Mesenchymal stem cell (in vitro differentiated cells and primary cell): ENCODE measurements around the gene NUDT17.

ENCODE experiments used
- DNase-seq: peaks from one replicate; pipeline ENCODE4 v3.0.0-alpha.2; 2013
- H2AFZ ChIP-seq: one replicate; pipeline ENCODE4 v1.6.1; 2013; ENCODE audit warnings: low read depth, mild to moderate bottlenecking, control low read depth, inconsistent platforms, low read length, moderate library complexity
- H2AK5ac ChIP-seq: 2 replicates; pipeline ENCODE4 v1.6.1; 2013; ENCODE audit warnings: low read length, moderate library complexity, mild to moderate bottlenecking, inconsistent platforms; ENCODE audit not compliant: severe bottlenecking
- H2BK120ac ChIP-seq: one replicate; pipeline ENCODE4 v1.6.1; 2013; ENCODE audit warnings: low read depth, mild to moderate bottlenecking, inconsistent platforms, low read length, moderate library complexity
- H2BK12ac ChIP-seq, 2 experiments: one replicate each; pipeline ENCODE4 v1.6.1; 2013; ENCODE audit warnings: inconsistent platforms in 2 of 2, low read length in 2 of 2, mild to moderate bottlenecking in 2 of 2, moderate library complexity in 2 of 2, control low read depth in 1 of 2
- H2BK15ac ChIP-seq: one replicate; pipeline ENCODE4 v1.6.1; 2013; ENCODE audit warnings: mild to moderate bottlenecking, low read depth, inconsistent platforms; ENCODE audit not compliant: poor library complexity, severe bottlenecking
- H2BK5ac ChIP-seq: 2 replicates; pipeline ENCODE4 v1.6.1; 2013; ENCODE audit warnings: low read depth, mild to moderate bottlenecking, low read length, control low read depth, inconsistent platforms; ENCODE audit not compliant: poor library complexity, severe bottlenecking
- H3K14ac ChIP-seq, 2 experiments: one replicate each; pipeline ENCODE4 v1.6.1; 2013; ENCODE audit warnings: inconsistent platforms in 2 of 2, low read length in 2 of 2, control low read depth in 1 of 2, mild to moderate bottlenecking in 1 of 2, moderate library complexity in 1 of 2
- H3K18ac ChIP-seq, 2 experiments: one replicate each; pipeline ENCODE4 v1.6.1; 2013; ENCODE audit warnings: inconsistent platforms in 2 of 2, low read length in 2 of 2, control low read depth in 1 of 2, low read depth in 1 of 2, mild to moderate bottlenecking in 1 of 2
- H3K23ac ChIP-seq, 2 experiments: one replicate each; pipeline ENCODE4 v1.6.1; 2013; ENCODE audit warnings: inconsistent platforms in 2 of 2, low read length in 2 of 2, mild to moderate bottlenecking in 2 of 2, moderate library complexity in 2 of 2, control low read depth in 1 of 2
- H3K27ac ChIP-seq: 2 replicates; pipeline ENCODE4 v1.5.1; 2013; ENCODE audit warnings: mild to moderate bottlenecking, moderate library complexity, low read length, control low read depth, inconsistent platforms; ENCODE audit not compliant: poor library complexity, severe bottlenecking
- H3K27me3 ChIP-seq, 2 experiments: 2 replicates each; pipeline versions ENCODE4 v1.6.1 to v1.7.0; 2013; ENCODE audit warnings: low read length in 2 of 2, mild to moderate bottlenecking in 2 of 2, moderate library complexity in 2 of 2, control low read depth in 1 of 2, inconsistent platforms in 1 of 2; ENCODE audit not compliant: control insufficient read depth in 1 of 2, insufficient read depth in 1 of 2
- H3K36me3 ChIP-seq, 2 experiments: 2 replicates each; pipeline versions ENCODE4 v1.6.1 to v1.7.0; 2013; ENCODE audit warnings: low read length in 2 of 2, control low read depth in 1 of 2, inconsistent platforms in 1 of 2, low read depth in 1 of 2, mild to moderate bottlenecking in 1 of 2; ENCODE audit not compliant: insufficient read depth in 2 of 2, control insufficient read depth in 1 of 2
- H3K4ac ChIP-seq, 2 experiments: one replicate each; pipeline ENCODE4 v1.6.1; 2013; ENCODE audit warnings: inconsistent platforms in 2 of 2, low read length in 2 of 2, mild to moderate bottlenecking in 2 of 2, moderate library complexity in 2 of 2, control low read depth in 1 of 2, low read depth in 1 of 2
- H3K4me1 ChIP-seq: 2 replicates; pipeline ENCODE4 v1.6.1; 2013; ENCODE audit warnings: low read depth, low read length, control low read depth; ENCODE audit not compliant: control insufficient read depth, insufficient read depth
- H3K4me2 ChIP-seq: 2 replicates; pipeline ENCODE4 v1.6.1; 2013; ENCODE audit warnings: low read length, mild to moderate bottlenecking, inconsistent platforms; ENCODE audit not compliant: poor library complexity, severe bottlenecking
- H3K4me3 ChIP-seq, 2 experiments: 2 replicates each; pipeline versions ENCODE4 v1.5.1 to v1.7.0; 2013; ENCODE audit warnings: low read length in 2 of 2, mild to moderate bottlenecking in 2 of 2, control low read depth in 1 of 2, low read depth in 1 of 2; ENCODE audit not compliant: insufficient read depth in 1 of 2
- H3K79me1 ChIP-seq: replicated peaks from 2 replicates; pipeline ENCODE4 v1.6.1; 2013; ENCODE audit warnings: mild to moderate bottlenecking, control low read depth, low read length, inconsistent platforms; ENCODE audit not compliant: poor library complexity, severe bottlenecking
- H3K9ac ChIP-seq: 2 replicates; pipeline ENCODE4 v1.7.0; 2013; ENCODE audit warnings: mild to moderate bottlenecking, low read length, moderate library complexity
- H3K9me3 ChIP-seq: 2 replicates; pipeline ENCODE4 v1.7.0; 2013; ENCODE audit warnings: mild to moderate bottlenecking, low read length; ENCODE audit not compliant: control insufficient read depth
- H4K8ac ChIP-seq: one replicate; pipeline ENCODE4 v1.6.1; 2013; ENCODE audit warnings: inconsistent platforms, mild to moderate bottlenecking, low read length, moderate library complexity
- H4K91ac ChIP-seq: one replicate; pipeline ENCODE4 v1.6.1; 2013; ENCODE audit warnings: mild to moderate bottlenecking, low read length, inconsistent platforms
- WGBS: methylation state at CpG from one replicate; pipeline ENCODE4 v1.1.7; 2013; ENCODE audit warnings: mixed read lengths; 5-methylcytosine and 5-hydroxymethylcytosine counted together

The NUDT17 gene

DNA sequence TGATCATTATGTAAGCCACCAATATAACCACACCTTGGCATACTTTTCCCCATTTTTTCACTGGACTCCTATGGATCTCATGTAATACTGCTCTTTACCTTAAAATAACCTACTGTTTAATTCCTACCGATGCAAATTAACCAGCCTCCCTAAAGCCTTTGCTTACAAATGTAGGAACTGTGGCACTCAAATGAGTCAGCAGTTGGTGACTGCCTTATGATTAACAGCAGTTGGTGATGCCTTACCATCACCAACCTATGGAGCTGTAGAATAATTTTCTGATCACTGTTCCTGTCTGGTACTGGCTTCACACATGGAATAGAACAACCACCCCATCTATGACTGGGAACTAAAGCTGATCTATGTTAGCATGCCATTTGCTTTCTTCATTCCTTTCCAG lies 7.8 kb upstream of the NUDT17 start:
- Histone ChIP-seq H3K18ac (no peak overlapping the region), H3K14ac (no peak overlapping the region), H3K9me3 (no peaks in the 10 kb centered on the region), H3K79me1 (peaks cover 2% of the 10 kb centered on the region), H3K27me3 (no peaks in the 10 kb centered on the region), H2AK5ac (no peak overlapping the region), H4K8ac (no peak overlapping the region), H3K36me3 (peaks cover 50 to 99% of the 10 kb centered on the region in 2 experiments), H3K4me2 (no peak overlapping the region), H3K27ac (no peak overlapping the region), H2BK12ac (no peak overlapping the region), H4K91ac (no peak overlapping the region), H2AFZ (no peak overlapping the region), H3K23ac (no peak overlapping the region), H3K4me3 (no peak overlapping the region), H2BK120ac (no peak overlapping the region), H3K4me1 (no peaks in the 10 kb centered on the region), H2BK5ac (no peak overlapping the region), H3K4ac (no peak overlapping the region), H3K9ac (no peak overlapping the region), H2BK15ac (no peak overlapping the region)
- WGBS: 100% methylated on average over 1 of the region's 1 CpG
- DNase-seq: no peak

DNA sequence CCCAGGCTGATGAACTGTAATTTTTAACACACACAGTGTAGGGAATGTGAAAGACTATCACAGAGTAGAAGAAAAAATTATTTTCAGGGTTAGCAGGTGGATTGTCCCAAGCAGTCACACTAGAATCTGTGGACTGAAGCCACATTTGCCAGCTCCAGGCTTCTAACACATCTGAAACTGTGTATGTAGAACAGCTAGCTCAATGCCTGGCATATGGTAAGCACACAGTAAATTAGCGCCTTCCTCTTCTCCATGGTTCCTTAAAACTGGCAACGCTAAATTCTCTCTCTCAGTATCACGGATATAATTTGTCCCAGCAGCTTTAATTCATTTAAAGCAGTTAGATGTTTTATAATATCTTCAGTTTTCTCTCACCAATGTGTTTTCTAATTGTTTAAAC lies 2.4 kb upstream of the NUDT17 start:
- H2AK5ac ChIP-seq: no peak overlapping the region
- no peak overlapping the region for H2BK120ac ChIP-seq
- H2BK12ac ChIP-seq: no peak overlapping the region
- H3K27me3 ChIP-seq: no peaks in the 10 kb centered on the region
- no peak for DNase-seq
- H3K23ac ChIP-seq: no peak overlapping the region
- H4K8ac ChIP-seq: no peak overlapping the region
- H3K4me2 ChIP-seq: no peak overlapping the region
- no peak overlapping the region for H2BK15ac ChIP-seq
- peaks cover 36 to 68% of the 10 kb centered on the region in 2 experiments for H3K36me3 ChIP-seq
- H3K9me3 ChIP-seq: no peaks in the 10 kb centered on the region
- no peak overlapping the region for H3K18ac ChIP-seq
- WGBS: 100% methylated on average over 1 of the region's 3 CpGs
- H3K79me1 ChIP-seq: peaks cover 2% of the 10 kb centered on the region
- no peak overlapping the region for H2BK5ac ChIP-seq
- no peak overlapping the region for H2AFZ ChIP-seq
- no peak overlapping the region for H3K9ac ChIP-seq
- H3K27ac ChIP-seq: no peak overlapping the region
- peaks cover 9% of the 10 kb centered on the region for H3K4me1 ChIP-seq
- H3K4ac ChIP-seq: no peak overlapping the region
- H4K91ac ChIP-seq: no peak overlapping the region
- H3K4me3 ChIP-seq: no peak overlapping the region
- H3K14ac ChIP-seq: no peak overlapping the region

DNA sequence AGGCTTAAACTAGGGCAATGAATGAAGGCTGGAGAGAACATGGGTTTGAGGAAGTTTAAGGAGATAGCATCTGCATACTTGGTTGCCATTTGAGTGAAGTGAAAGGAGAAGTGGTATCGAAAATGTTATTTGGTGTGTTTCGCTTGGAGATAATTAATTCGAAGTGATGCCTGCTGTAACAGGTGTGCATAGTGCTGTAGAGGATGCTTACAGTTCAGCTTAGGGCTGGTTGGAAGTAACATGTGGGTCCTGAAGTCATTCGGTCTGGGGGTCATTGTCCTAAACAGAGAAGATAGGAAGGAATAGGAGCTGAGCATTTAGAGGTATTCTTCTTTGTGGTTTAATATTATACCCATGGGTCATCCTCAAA lies 301 bp upstream of the NUDT17 start:
- H3K27me3 ChIP-seq: no peaks in the 10 kb centered on the region
- no peak overlapping the region for H2BK12ac ChIP-seq
- no peak overlapping the region for H2BK15ac ChIP-seq
- H3K23ac ChIP-seq: no peak overlapping the region
- WGBS: 50% methylated on average over 4 of the region's 4 CpGs
- H3K36me3 ChIP-seq: peaks cover 34 to 68% of the 10 kb centered on the region in 2 experiments
- no peaks in the 10 kb centered on the region for H3K9me3 ChIP-seq
- no peak overlapping the region for H2AK5ac ChIP-seq
- H3K79me1 ChIP-seq: peaks cover 2% of the 10 kb centered on the region
- no peak overlapping the region for H2BK5ac ChIP-seq
- no peak overlapping the region for H2AFZ ChIP-seq
- no peak overlapping the region for H4K8ac ChIP-seq
- peak overlapping the region; percentile 92 for H3K4me2 ChIP-seq
- H3K4me3 ChIP-seq: peak overlapping the region in 1 of 2 experiments; percentile 81
- peak overlapping the region; percentile 87 for H3K9ac ChIP-seq
- no peak overlapping the region for H4K91ac ChIP-seq
- H3K27ac ChIP-seq: no peak overlapping the region
- H3K4me1 ChIP-seq: peaks cover 16% of the 10 kb centered on the region
- no peak overlapping the region for H3K18ac ChIP-seq
- no peak overlapping the region for H3K14ac ChIP-seq
- no peak for DNase-seq
- no peak overlapping the region for H3K4ac ChIP-seq
- no peak overlapping the region for H2BK120ac ChIP-seq

DNA sequence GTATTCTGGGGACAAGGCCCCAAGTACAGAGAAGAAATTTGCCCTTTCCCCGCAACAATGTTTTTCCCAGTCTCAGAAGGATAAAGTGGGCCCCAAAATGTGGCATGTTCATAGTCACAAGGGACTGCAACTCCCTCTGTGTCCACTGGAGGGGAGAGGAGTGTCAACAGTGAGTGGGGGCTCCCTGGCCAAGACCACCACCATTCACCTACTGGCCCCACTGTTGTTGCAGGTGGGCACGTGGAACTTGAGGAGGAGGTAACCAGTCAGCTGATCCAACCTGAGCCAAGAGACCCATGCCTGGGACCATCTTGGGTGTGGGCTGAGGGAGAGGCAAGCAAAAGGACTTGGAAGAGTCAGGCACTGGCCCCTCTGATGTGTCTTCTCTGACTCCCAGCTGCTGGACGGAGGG lies 777 bp downstream of the NUDT17 start:
- no peak overlapping the region for H2BK15ac ChIP-seq
- 80% methylated on average over 3 of the region's 3 CpGs for WGBS

More for the DNA sequence above, 777 bp downstream of the NUDT17 start:
- Histone ChIP-seq H4K8ac (peak overlapping the region; percentile 99), H3K79me1 (peaks cover 2% of the 10 kb centered on the region), H3K9ac (peak overlapping the region; percentile 87), H3K4me1 (peaks cover 20% of the 10 kb centered on the region), H3K9me3 (no peaks in the 10 kb centered on the region), H2BK12ac (no peak overlapping the region), H3K27me3 (no peaks in the 10 kb centered on the region), H3K14ac (no peak overlapping the region), H3K4ac (peak overlapping the region in 1 of 2 experiments; percentile 98), H3K27ac (peak overlapping the region; percentile 54), H3K4me2 (peak overlapping the region; percentile 92), H2AFZ (no peak overlapping the region), H3K18ac (peak overlapping the region; percentile 95 to 97), H4K91ac (no peak overlapping the region), H2BK120ac (no peak overlapping the region), H3K4me3 (peak overlapping the region in 1 of 2 experiments; percentile 81), H2BK5ac (no peak overlapping the region), H2AK5ac (peak overlapping the region; percentile 49), H3K23ac (no peak overlapping the region), H3K36me3 (peaks cover 41 to 68% of the 10 kb centered on the region in 2 experiments)
- DNase-seq: peak; percentile 40
